HepG2 (cell line): ENCODE measurements around the gene HOXA9. TPM values are rescaled to one million over a fixed set of nuclear protein-coding genes. Genes with fewer than 3 reads are reported as not detected.

Experiments
- CTCF ChIP-seq: sonication (generic); formaldehyde crosslinking; IDR thresholded peaks from 2 replicates; pipeline ENCODE4 v1.5.0; 2020; ENCODE audit warnings: mild to moderate bottlenecking, missing genetic modification reagents, moderate library complexity
- EEA1 ChIP-seq: sonication (generic); formaldehyde crosslinking; IDR thresholded peaks from 2 replicates; pipeline ENCODE4 v1.5.1; 2020; ENCODE audit warnings: mild to moderate bottlenecking, missing genetic modification reagents, borderline replicate concordance
- IRF1 ChIP-seq: sonication (generic); formaldehyde crosslinking; IDR thresholded peaks from 2 replicates; pipeline ENCODE4 v1.4.0; 2020; ENCODE audit warnings: low read depth, mild to moderate bottlenecking, missing genetic modification reagents
- KLF13 ChIP-seq: sonication (generic); formaldehyde crosslinking; IDR thresholded peaks from 2 replicates; pipeline ENCODE4 v1.4.0; 2020; ENCODE audit warnings: mild to moderate bottlenecking, missing genetic modification reagents
- MXI1 ChIP-seq: IDR thresholded peaks from 3 replicates; pipeline ENCODE4 v1.6.1; 2012; ENCODE audit warnings: low read depth, low read length, inconsistent platforms, borderline replicate concordance
- U2AF1 ChIP-seq: fragments of 200-400 bp; formaldehyde crosslinking; optimal IDR thresholded peaks from 2 replicates; pipeline ENCODE3; 2017; ENCODE audit warnings: mild to moderate bottlenecking, low read depth, low read length
- ZNF644 ChIP-seq: IDR thresholded peaks from 2 replicates; pipeline ENCODE4 v1.6.1; 2016; ENCODE audit warnings: low read depth
- ZNF761 ChIP-seq: sonication (generic); formaldehyde crosslinking; conservative IDR thresholded peaks from 2 replicates; pipeline ENCODE4 v1.4.0; 2020; ENCODE audit warnings: mild to moderate bottlenecking, missing genetic modification reagents
- ZNF777 ChIP-seq: sonication (generic); formaldehyde crosslinking; IDR thresholded peaks from 2 replicates; pipeline ENCODE4 v1.4.0; 2020; ENCODE audit warnings: missing genetic modification reagents
- polyA plus RNA-seq, 8 experiments: library from polyadenylated mRNA; depleted of rRNA in 3 of 8; stranded (reverse) in 7 of 8; unstranded in 1 of 8; fragments of >200 nt; fragmentation: Illumina TruSeq in 4 of 8; extraction: Trizol in 4 of 8; gene quantifications; 2 replicates each; pipeline versions ENCODE4 v1.2.1 to v1.2.3, GENCODE V29; 2011 to 2016; ENCODE audit warnings: low read depth in 4 of 8, missing spikeins in 1 of 8, mixed read lengths in 1 of 8; ENCODE audit not compliant: insufficient read depth in 1 of 8
- total RNA-seq, 5 experiments: library from RNA; depleted of rRNA; stranded (reverse); fragments of >200 nt; fragmentation: Illumina TruSeq; extraction: Trizol; gene quantifications; 2 replicates each; pipeline ENCODE4 v1.2.3, GENCODE V29; 2016; ENCODE audit warnings: low read depth in 1 of 5

The HOXA9 gene
- total and polyA plus RNA-seq, 2 of the 13 experiments (the other 11 are each of a cell fraction or from before 2014, with no cell fraction given), result not detected

- TF ChIP-seq CTCF (CRISPR knock-in tag) (no peak), MXI1 (no peak), EEA1 (CRISPR knock-in tag) (no peak), ZNF777 (CRISPR knock-in tag) (no peak), ZNF644 (CRISPR knock-in tag) (no peak), KLF13 (CRISPR knock-in tag) (no peak), ZNF761 (CRISPR knock-in tag) (no peak), U2AF1 (no peak), IRF1 (CRISPR knock-in tag) (no peak)
Measured at GRCh38 chr7:27113991-27114769, 51.2 kb downstream of the HOXA9 start (continued).
